ENCODE measurements around the gene WEE2.
"Not testable (repeated sequence)": the region's sequence is repeated elsewhere in the genome, so short reads cannot be mapped to it uniquely, and the experiment has no call there.

Gene WEE2

DNA sequence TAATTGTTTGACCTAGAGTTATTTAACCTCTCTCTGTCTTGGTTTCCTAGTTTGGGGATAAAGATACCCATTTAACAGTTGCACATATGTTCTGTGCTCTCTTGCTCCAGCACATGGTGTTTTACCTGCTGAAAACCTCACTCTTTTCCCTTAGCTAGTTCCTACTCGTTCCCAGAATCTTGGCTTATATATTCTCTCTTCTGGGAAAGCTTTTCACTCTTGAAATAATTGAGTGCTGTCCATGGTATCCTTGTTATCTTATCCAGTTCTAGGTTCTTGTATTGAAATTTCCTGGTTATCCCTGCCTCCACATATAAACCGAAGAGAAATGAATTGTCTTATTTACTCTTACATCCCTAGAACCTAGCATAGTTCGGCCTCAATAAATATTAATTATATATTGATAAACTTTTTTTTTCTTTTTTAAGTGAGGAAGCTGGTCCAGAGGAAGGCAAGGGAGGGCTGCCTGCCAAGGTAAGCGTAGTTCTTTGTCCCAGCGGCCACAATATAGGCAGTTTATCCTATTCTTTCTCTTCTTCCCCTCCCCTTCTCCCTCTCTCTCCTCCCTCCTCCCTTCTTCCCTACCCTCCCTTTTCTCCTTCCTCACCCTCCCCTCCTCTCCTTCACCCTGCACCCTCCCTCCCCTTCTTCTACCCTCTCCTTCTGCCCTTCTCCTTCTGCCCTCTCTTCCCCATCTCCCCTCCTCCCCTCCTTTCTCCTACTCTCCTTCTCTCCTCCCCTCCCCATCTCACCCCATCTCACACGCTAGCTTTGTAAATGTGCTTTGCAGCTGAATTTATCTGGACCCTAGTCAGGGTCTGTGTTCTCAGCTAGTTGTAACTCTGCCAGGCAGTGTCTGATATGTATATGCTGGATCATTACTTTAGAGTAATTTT, 7.9 kb downstream of the WEE2 start:
- FAIRE-seq = no peak

DNA sequence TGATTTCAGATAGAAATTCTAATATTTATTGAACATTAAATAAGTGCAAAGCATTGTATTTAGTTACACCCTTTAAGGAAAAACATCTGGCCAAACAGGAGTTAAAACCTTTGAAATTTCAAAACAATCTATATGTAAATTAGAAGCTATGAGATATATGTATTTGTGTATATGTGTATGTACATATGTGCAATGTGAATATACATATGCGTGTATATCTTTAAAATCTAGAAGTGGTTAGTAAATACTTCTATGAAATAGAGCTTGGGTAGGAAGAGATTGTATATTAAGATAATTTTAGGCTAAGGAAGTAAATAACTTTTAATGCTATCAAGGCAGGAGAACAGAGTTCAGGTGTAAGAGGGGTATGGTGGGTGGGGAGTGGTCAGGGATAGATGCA, 9.3 kb downstream of the WEE2 start:
- FAIRE-seq = no peak

- FAIRE-seq = no peak
Observed at GRCh38 chr7:141722529-141722928, 14.4 kb downstream of the WEE2 start.

- FAIRE-seq = no peak
Observed at GRCh38 chr7:141729020-141729419, 20.9 kb downstream of the WEE2 start.

DNA sequence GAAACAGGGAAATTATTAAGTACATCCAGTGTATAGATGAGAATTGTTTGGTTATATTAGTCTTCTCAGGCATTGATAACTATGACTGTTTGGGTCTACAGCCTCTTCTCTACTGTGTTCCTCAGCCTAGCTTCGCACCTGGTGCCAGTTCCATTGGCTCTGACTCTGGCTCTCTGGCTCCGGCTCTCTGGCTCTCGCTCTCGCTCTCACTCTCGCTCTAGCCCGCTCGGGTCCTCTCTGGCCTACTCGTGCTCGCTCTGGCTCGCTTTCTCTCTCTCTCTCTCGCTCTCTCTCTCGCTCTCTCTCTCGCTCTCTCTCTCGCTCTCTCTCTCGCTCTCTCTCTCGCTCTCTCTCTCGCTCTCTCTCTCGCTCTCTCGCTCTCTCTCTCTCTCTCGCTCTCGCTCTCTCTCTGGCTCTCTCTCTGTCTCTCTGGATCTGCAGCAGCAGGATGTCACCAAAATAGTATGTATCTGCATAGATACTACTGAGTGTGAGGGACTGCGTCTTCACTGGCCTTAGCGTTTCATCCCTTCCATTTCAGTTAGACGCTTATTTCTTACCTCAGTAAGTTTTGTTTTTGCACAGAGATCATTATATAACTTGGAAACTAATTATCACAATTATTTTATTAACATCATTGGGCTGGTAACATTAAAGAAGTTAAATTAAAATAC, 23.5 kb downstream of the WEE2 start:
- FAIRE-seq = no peak

GRCh38 chr7:141737118-141737835, 29.1 kb downstream of the WEE2 start:
- FAIRE-seq = no peak

- FAIRE-seq = peak; percentile 80
Observed at GRCh38 chr7:141737836-141738591, 29.9 kb downstream of the WEE2 start, which contains the start of gene SSBP1. Gene SSBP1, plus strand, starts transcription at chr7:141738358. Its CDS starts 809 bp downstream, at chr7:141739167.

DNA sequence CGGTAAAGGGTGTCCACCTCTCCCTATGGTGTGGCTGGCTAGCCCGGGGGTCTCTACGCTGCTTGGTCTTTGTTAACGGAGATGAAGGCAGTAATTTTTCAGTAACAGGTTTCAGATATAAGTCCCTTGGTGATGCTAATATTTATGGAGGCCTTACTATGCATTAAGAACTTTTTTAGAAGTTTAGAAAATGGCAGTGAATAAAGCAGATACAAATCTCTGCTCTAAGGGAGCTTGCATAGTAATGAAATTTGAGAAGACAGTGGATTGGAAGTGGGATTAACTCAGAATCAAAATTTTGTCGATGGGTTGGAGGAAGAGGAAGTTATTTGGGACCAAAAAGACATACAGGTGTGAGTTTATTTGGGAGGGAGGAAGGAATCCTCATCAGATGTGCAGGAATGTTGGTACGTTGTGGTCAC, 30.4 kb downstream of the WEE2 start:
- FAIRE-seq = no peak

GRCh38 chr7:141739250-141739649, 31.1 kb downstream of the WEE2 start:
- no peak for FAIRE-seq

- no peak for FAIRE-seq
Observed at GRCh38 chr7:141742229-141742628, 34.1 kb downstream of the WEE2 start.

DNA sequence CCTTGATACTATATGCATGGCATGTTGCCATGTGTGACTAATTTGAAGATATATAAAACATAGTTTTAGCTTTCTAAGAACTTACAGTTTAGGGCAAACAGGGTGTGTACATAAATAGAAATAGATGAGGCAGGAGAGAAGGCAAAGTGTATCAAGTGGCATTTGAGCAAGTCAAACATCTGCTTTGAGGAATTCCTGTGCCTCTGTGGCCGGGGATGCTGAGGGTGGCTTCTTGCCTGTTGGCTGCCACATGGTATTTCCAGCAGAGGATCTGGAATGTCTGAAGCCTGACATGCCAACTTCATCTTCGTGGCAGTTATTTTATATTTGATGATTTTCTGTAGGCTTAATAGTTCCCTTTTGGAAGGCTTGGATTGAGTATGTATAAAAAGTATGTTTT, 36.0 kb downstream of the WEE2 start:
- FAIRE-seq = no peak

DNA sequence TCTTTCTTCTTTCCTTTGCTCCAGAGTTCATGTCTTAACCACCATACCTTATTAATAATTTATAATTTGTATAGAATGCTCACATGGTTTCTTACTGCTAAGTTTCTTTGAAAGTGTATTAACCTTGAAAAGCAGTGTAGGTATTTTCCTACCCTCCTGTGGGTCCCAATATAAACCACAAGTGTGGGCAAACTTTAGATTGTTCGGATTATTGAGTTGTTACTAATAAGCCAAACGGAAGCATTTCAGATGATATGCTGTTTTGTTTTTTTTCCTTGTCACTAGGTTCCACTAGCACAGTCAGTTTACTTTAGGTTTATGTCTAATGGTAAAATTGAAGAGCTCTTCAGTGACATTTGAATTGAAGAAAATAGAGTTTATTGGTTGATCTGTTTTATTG, 40.2 kb downstream of the WEE2 start:
- no peak for FAIRE-seq

DNA sequence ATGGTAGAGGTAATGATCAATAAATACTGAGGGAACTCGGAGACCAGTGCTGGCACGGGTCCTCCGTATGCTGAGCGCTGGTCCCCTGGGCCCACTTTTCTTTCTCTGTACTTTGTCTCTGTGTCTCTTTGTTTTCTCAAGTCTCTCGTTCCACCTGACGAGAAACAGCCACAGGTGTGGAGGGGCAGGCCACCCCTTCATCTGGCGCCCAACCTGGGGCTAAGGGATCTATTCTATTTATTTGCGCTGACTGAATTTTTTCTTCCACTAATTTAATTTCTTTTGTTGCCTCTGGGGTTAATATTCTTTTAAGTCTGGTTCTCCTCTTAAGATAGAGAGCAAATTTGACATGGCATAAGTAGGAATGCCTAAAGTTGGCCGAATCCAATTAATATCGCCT, 43.8 kb downstream of the WEE2 start:
- not testable (repeated sequence) for FAIRE-seq

- no peak for FAIRE-seq
Observed at GRCh38 chr7:141752634-141753033, 44.5 kb downstream of the WEE2 start.

GRCh38 chr7:141754939-141755338, 46.8 kb downstream of the WEE2 start:
- no peak for FAIRE-seq

GRCh38 chr7:141763797-141764196, 55.6 kb downstream of the WEE2 start, which contains the start of gene TAS2R3:
Gene TAS2R3, plus strand, starts transcription at chr7:141764097. Its CDS starts 62 bp downstream, at chr7:141764159.
- no peak for FAIRE-seq

DNA sequence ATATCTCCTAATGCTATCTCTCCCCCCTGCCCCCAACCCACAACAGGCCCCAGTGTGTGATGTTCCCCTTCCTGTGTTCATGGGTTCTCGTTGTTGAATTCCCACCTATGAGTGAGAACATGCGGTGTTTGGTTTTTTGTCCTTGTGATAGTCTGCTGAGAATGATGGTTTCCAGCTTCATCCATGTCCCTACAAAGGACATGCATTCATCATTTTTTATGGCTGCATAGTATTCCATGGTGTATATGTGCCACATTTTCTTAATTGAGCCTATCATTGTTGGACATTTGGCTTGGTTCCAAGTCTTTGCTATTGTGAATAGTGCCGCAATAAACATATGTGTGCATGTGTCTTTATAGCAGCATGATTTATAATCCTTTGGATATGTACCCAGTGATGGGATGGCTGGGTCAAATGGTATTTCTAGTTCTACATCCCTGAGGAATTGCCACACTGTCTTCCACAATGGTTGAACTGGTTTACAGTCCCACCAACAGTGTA, 62.0 kb downstream of the WEE2 start:
- not testable (repeated sequence) for FAIRE-seq

- FAIRE-seq = no peak
Observed at GRCh38 chr7:141776374-141776773, 68.2 kb downstream of the WEE2 start, which contains the start of gene TAS2R4. Gene TAS2R4, plus strand, starts transcription at chr7:141776674. Its CDS starts 1,815 bp downstream, at chr7:141778489.

All from islet of Langerhans (tissue), 1 donor.